ENCODE measurements around the gene TNRC6C. TPM values are rescaled to one million over a fixed set of nuclear protein-coding genes. Genes with fewer than 3 reads are reported as not detected.

TNRC6C gene
- total and polyA plus RNA-seq, 4 donors: 1.3 to 7.7 (median 2.9) TPM

DNA sequence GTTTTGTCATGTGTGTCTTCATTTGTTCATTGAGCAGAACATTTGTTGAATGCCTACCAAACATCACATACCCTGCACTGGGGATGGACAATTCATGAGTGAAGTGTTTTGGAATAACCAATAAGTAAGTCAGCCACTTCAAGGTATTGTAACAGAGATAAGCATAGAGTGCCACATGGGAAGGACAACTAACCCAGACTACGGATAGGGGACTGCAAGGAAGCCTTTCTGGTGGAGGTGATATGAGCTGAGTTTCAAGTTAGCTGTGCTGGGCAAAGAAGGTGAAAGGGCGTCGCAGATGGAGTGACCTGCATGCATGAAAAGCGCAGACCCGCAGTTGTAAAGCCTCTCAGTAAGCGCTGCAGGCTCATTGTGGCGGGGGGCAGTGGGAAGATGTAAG is 78.8 kb downstream of the TNRC6C start:
- H3K4me1 ChIP-seq (ENCODE audit: control insufficient read depth in 4 of 4, insufficient read depth in 4 of 4, low read length in 3 of 4): no peaks in the 10 kb centered on the region
- H3K36me3 ChIP-seq (ENCODE audit: control insufficient read depth in 4 of 4, insufficient read depth in 3 of 4, low read depth in 1 of 4, low read length in 3 of 4): peaks cover 0 to 16% (median 8%) of the 10 kb centered on the region in 4 donors
- H3K9me3 ChIP-seq (ENCODE audit: control insufficient read depth in 4 of 4, low read length in 3 of 4): no peaks in the 10 kb centered on the region
- no peak overlapping the region for H3K9ac ChIP-seq (ENCODE audit: low read depth in 1 of 2, low read length in 2 of 2)
- no peaks in the 10 kb centered on the region for H3K27me3 ChIP-seq (ENCODE audit: control insufficient read depth in 4 of 4, insufficient read depth in 4 of 4, low read length in 3 of 4)
- 98% methylated on average over 7 of the region's 7 CpGs for WGBS
- H3K4me3 ChIP-seq (ENCODE audit: low read depth in 1 of 3, low read length in 3 of 3): no peak overlapping the region
- no peak overlapping the region for H3K27ac ChIP-seq (ENCODE audit: low read depth in 1 of 2, low read length in 2 of 2)
- no peak for TF ChIP-seq SP1 (IDR thresholded peaks at IDR 0.05)
- TF ChIP-seq, protein P1, sequence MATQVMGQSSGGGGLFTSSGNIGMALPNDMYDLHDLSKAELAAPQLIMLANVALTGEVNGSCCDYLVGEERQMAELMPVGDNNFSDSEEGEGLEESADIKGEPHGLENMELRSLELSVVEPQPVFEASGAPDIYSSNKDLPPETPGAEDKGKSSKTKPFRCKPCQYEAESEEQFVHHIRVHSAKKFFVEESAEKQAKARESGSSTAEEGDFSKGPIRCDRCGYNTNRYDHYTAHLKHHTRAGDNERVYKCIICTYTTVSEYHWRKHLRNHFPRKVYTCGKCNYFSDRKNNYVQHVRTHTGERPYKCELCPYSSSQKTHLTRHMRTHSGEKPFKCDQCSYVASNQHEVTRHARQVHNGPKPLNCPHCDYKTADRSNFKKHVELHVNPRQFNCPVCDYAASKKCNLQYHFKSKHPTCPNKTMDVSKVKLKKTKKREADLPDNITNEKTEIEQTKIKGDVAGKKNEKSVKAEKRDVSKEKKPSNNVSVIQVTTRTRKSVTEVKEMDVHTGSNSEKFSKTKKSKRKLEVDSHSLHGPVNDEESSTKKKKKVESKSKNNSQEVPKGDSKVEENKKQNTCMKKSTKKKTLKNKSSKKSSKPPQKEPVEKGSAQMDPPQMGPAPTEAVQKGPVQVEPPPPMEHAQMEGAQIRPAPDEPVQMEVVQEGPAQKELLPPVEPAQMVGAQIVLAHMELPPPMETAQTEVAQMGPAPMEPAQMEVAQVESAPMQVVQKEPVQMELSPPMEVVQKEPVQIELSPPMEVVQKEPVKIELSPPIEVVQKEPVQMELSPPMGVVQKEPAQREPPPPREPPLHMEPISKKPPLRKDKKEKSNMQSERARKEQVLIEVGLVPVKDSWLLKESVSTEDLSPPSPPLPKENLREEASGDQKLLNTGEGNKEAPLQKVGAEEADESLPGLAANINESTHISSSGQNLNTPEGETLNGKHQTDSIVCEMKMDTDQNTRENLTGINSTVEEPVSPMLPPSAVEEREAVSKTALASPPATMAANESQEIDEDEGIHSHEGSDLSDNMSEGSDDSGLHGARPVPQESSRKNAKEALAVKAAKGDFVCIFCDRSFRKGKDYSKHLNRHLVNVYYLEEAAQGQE (IDR thresholded peaks at IDR 0.05): no peak
- no peak for TF ChIP-seq YY1 (IDR thresholded peaks at IDR 0.05)
- no peak for TF ChIP-seq NR2F2 (IDR thresholded peaks at IDR 0.05)
- TF ChIP-seq HNF4A (conservative IDR thresholded peaks at IDR 0.05): no peak
- no peak for TF ChIP-seq RXRA (IDR thresholded peaks at IDR 0.05)
- TF ChIP-seq, protein P2, sequence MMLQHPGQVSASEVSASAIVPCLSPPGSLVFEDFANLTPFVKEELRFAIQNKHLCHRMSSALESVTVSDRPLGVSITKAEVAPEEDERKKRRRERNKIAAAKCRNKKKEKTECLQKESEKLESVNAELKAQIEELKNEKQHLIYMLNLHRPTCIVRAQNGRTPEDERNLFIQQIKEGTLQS (IDR thresholded peaks at IDR 0.05): no peak
- no peak for TF ChIP-seq HNF4G (IDR thresholded peaks at IDR 0.05)
- no peak for TF ChIP-seq GABPA (IDR thresholded peaks at IDR 0.05 in 1 of 2, conservative IDR thresholded peaks at IDR 0.05 in 1 of 2)
- no peak for TF ChIP-seq FOXA2 (IDR thresholded peaks at IDR 0.05)
- TF ChIP-seq TAF1 (conservative IDR thresholded peaks at IDR 0.05): no peak
- TF ChIP-seq, protein P3, sequence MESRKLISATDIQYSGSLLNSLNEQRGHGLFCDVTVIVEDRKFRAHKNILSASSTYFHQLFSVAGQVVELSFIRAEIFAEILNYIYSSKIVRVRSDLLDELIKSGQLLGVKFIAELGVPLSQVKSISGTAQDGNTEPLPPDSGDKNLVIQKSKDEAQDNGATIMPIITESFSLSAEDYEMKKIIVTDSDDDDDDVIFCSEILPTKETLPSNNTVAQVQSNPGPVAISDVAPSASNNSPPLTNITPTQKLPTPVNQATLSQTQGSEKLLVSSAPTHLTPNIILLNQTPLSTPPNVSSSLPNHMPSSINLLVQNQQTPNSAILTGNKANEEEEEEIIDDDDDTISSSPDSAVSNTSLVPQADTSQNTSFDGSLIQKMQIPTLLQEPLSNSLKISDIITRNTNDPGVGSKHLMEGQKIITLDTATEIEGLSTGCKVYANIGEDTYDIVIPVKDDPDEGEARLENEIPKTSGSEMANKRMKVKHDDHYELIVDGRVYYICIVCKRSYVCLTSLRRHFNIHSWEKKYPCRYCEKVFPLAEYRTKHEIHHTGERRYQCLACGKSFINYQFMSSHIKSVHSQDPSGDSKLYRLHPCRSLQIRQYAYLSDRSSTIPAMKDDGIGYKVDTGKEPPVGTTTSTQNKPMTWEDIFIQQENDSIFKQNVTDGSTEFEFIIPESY (IDR thresholded peaks at IDR 0.05): no peak
- TF ChIP-seq JUND (IDR thresholded peaks at IDR 0.05): no peak
- TF ChIP-seq, protein P4, sequence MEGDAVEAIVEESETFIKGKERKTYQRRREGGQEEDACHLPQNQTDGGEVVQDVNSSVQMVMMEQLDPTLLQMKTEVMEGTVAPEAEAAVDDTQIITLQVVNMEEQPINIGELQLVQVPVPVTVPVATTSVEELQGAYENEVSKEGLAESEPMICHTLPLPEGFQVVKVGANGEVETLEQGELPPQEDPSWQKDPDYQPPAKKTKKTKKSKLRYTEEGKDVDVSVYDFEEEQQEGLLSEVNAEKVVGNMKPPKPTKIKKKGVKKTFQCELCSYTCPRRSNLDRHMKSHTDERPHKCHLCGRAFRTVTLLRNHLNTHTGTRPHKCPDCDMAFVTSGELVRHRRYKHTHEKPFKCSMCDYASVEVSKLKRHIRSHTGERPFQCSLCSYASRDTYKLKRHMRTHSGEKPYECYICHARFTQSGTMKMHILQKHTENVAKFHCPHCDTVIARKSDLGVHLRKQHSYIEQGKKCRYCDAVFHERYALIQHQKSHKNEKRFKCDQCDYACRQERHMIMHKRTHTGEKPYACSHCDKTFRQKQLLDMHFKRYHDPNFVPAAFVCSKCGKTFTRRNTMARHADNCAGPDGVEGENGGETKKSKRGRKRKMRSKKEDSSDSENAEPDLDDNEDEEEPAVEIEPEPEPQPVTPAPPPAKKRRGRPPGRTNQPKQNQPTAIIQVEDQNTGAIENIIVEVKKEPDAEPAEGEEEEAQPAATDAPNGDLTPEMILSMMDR (IDR thresholded peaks at IDR 0.05; ENCODE audit: low read depth, low read length, missing input control): no peak
- TF ChIP-seq EGR1 (IDR thresholded peaks at IDR 0.05; ENCODE audit: low read depth in 2 of 2): no peak
- TF ChIP-seq, protein P5, sequence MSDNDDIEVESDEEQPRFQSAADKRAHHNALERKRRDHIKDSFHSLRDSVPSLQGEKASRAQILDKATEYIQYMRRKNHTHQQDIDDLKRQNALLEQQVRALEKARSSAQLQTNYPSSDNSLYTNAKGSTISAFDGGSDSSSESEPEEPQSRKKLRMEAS (IDR thresholded peaks at IDR 0.05): no peak
- no peak for TF ChIP-seq RAD21 (IDR thresholded peaks at IDR 0.05)
- no peak for TF ChIP-seq FOXA1 (IDR thresholded peaks at IDR 0.05)
- no peak for DNase-seq (ENCODE audit: low spot score)
